HG03280 (cell line): Measurements from ENCODE around the gene DCP1B.

Experiments used
- ATAC-seq: cut with Tn5 transposase; IDR thresholded peaks from one replicate; pipeline ENCODE4 v1.9.1; 2021; ENCODE audit warnings: mild to moderate bottlenecking, moderate library complexity; ENCODE audit not compliant: unreplicated experiment

DCP1B gene

DNA sequence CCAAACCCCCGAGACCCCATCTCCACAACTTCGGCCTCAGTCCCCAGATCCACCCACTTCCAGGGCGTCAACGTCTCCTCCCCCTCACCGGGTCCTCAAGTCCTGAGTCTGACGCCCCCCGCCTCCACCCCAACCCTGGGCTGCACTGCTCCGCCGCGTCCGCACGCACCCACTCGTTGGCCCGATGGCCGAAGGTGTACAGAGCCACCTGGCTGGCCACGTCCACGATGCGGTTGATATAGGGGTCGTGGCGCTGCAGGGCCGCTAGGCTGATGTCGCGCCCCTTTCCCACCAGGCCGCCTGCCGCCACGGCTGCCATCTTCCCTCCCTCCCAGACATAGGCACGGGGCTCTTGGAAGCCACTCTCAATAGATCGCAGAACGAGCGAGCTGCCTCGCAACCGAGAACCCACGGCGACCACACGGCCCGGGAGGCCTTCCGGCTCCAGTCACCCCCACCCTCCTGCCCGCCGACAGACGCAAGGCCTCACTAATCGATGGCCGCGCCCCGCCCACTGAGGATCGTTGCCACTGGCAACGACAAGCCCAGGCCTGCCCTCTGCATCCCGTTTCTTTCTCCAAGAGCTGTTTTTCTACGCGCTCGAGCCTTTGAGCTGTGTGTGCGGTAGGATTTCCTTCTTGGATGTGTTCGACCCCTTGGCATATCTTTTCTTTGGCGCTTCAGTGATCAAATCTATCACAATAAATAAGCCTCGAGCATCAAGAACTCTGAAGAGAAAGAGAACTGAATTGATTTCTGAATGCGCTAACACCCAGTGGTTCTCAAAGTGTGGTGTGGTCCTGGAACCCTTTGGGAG is at the start of gene DCP1B:
Gene DCP1B, minus strand, starts transcription at position 345 of the 817 bp plus-strand sequence. Its CDS starts 26 bp downstream, at position 319.
- ATAC-seq, result peak; percentile 98

DNA sequence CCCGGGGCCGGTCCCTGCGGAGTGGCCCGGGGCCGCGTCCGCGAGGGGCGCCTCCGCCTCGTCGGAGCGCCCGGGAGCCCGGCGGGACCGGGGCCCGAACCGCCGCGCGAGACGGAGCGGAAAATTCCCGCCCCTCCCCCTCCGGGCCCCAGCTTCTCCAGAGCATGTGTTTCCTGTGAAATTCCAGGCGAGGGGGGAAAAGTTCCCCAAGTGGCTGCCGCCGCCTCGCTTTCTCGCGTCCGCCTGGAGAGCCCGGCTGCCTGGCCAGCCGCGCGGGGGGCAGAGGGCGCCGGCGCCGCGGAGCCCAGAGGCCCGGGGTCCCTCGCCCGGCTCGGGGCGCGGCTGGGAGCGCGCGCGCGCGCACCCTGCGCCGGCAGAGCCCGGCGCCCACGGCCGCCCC is 49.4 kb upstream of the DCP1B start:
- no peak for ATAC-seq

DNA sequence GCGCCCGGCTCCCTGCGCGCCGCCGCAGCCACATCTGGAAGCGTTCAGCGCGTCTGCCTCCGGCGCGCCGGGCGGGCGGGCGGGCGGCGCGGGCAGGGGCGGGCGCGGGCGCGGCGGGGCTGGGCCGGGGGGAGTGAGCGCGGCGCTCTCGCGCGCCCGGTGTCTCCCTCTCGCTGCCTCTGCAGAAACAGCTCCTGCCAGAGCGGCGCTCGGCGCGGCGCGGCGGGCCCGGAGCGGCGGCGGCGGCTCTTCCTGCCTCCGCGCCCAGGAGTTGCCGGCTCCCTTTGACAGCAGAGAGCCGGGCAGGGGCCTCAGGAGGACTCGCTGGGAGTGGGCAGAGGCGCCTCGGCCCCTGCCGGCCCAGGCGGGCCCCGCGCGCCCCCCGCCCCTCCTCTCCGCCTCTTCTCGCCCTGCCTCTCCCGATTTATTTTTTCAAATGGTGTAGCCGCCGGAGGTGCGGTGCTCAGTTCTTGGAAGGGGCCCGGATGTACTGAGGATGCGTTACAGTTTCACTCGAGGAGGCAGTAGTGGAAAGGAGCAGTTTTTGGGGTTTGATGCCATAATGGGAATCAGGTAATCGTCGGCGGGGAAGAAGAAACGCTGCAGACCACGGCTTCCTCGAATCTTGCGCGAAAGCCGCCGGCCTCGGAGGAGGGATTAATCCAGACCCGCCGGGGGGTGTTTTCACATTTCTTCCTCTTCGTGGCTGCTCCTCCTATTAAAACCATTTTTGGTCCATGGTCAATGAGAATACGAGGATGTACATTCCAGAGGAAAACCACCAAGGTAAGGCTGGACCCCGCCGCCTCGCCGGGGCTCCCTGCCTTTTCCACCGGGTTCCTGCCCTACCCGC is 48.8 kb upstream of the DCP1B start, which contains the start of gene CACNA1C:
Gene CACNA1C, plus strand, starts transcription at position 162 of the 853 bp plus-strand sequence. Its CDS starts 576 bp downstream, at position 738.
- ATAC-seq, result no peak

DNA sequence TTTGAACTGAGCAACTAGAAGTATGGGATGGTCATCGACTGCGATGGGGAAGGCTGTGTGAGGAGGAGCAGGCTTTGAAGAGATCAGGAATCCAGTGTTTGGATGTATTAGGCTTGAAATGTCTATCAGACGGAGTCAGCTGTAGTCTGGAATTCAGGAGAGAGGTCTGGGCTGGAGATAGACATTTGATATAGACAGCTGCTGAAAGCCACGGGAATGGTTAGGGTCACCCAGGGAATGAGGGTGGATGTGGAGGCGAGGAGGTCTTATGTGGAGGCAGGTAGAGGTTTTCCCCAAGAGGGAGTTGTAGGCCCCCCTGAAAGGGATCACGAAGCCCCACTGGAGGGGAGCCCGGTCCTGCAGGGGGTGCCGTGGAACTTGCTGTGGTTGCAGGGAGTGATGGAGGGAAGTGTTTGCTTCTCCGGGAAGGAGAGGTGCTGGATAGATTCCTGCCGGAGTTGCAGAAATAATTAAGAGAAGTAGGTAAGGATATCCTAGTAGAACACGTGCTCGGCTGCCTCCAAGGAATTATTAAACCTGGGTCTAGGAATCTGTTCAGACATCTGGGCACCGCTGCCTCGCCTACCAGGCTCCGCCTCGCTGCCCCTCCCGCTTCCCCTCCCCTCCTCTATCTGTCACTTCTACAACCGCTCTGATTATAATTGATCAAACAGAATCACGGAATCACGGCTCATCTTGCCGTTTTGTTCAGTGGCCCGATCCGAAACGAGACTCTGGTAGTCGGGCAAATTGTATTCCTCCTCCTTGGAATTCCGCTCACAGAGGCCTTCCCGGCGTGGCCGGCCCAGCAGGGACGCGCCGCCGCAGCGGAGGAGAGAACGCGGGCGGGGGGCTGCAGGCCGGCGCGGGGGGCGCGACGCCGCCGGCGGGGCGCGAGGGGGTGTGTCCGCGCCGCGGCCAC is 47.7 kb upstream of the DCP1B start:
- ATAC-seq, result no peak

DNA sequence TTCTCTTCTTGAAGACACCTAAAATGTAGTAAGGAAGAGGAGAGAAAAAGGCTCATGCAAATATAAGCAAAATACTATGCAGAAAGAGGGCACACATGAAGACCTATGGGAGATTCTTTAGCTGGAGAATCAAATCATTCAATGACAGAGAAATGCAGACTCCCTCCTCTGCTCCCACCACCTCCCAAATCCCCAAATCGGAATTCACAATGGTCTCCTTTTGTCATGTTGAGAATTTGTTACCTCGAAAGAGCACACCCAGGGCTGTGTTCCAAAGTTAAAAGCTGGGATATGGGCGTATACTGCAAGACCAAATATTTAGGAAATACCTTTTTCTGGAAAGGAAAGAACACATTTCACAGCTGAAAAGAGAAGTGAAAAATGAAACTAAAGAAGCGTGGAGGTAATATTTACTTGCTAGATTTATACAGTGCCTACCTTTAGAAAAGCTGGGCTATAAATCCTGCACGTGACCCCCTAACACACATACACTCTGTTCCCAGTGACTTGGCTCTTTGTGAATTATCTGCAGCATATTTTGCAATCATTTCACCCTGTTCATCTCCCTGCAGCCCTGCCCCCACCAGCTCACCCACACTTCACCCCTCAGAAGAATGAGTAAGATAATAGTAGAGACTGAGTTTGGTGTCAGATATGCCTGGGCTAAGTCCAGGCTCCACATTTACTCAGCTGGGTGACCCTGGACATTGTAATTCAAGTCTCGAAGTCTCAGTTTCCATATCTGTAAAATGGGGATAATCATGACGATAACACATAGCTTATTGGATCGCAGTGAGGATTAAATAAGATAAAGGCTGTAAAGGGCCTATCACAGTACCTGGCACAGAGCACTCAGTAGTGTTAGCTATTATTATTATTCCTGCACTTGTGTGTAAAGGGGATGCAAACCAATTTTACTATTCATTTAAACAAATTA is 45.6 kb upstream of the DCP1B start:
- ATAC-seq, result no peak

DNA sequence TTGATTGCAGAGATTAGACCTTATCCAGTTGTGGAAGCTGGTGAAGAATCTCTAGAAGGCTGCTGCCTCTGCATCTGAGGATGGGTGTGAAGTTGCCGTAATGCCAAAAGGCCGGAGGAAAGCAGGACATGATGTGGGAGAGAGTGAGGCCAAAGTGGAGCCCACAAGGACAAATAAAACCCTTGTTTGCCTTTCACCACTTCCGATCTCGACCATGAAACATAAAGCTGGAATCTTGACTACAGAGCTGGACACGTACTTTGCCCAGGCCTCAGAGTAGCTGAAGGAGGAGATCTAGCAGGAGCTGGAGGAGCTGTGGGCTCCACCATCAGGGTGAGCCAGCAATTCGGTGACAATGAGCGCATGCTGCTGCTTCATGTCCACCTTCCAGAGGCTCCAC is 43.5 kb upstream of the DCP1B start:
- no peak for ATAC-seq

DNA sequence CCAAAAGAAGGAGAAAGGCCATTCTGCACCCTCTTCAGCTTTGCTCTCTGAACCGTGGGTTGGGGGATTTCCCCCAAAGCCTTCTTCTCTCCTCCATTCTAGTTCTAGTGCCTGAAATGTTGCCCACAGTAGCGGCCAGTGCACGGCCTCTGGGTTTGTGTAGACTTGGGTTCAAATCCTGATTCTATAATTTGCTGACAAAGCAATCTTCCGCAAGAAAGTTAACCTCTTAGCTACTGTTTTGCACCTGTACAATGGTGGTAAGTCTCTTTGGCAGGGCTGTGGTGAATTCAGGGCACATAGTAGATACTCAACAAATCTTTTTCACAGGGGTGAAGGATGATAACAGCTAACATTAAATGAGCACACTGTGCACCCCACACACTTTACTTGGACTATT is 42.7 kb upstream of the DCP1B start:
- no peak for ATAC-seq

DNA sequence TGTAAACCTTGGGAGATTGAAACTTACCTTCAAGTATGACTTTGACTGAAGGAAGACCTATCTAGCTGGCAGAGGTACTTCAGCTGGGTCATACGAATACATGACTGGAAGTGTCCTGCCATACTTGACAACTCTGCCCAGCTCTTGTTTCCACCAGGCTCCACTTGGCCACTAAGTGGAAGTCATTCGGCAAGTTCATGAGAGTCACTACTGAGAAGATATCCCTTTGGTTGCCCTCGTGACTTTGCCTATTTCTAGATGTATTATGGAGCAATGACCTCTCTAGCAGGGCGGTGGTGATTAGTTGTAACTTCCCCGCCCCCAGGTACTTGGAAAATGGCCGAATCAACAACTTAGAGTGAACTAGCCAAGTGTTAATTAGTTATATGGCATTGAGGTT is 39.9 kb upstream of the DCP1B start:
- no peak for ATAC-seq

DNA sequence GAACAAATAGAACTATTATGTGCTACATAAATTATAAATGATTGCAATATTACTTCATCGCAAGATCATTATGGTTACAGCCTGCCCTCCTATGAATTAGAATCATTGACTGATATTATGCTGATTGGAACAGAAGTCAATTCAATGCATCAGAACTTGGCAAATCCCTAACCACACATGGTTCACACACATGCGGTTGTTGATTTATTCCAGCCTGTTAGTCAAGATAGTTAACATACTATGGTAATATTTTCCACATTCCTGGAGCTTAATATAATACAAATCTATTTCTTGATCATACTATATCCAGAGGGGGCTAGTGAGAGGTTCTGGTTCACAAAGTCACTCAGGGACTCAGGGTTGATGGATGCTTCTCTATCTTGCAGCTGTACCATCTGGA is 38.8 kb upstream of the DCP1B start:
- no peak for ATAC-seq

DNA sequence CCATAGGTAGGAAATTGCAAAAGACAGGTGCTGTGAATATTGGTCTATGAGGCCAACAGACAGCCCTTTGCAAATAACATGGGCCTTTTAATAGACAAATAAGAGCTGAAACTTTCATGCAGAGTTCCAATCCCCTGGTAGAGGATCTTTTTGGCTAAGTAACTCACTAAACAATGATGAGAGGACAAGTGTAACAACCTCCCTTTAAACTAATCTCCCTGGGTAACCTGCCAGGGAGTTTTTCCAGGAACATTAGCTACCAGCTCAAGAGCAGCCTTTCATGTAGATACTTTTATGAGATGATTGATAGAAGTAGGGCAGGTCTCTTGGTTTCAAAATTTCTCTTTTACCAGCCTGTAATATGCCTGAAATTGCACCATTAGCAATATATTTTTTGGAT is 34.8 kb upstream of the DCP1B start:
- no peak for ATAC-seq

DNA sequence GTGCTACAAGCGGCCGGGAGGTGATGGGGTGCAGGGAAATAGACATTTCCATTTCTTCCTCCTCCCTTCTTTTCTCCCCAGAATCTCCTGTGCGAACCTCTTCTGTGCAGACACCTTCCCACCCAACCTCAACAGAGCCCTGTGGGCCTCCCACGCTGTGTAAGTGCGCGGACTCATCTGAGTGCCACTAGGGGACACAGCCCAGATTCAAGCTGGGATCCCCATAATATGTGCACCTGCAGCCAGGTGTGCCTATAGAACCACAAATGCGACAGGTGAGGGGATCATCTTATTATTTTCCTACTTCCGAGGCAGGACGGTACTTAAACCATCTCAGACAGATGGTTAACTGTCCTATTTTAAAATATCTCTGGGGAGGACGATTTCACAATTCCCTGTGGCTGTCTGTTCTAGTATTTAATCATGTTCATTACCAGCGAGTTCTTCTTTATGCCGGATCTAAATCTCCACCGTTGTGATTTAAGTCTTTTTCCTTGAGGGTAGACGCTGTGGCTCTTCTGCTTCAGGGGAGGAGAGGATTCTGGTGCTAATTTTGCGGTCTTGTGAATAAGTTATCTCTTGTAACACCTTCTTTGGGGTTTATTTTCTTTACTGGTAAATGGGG is 31.3 kb upstream of the DCP1B start:
- ATAC-seq, result no peak

DNA sequence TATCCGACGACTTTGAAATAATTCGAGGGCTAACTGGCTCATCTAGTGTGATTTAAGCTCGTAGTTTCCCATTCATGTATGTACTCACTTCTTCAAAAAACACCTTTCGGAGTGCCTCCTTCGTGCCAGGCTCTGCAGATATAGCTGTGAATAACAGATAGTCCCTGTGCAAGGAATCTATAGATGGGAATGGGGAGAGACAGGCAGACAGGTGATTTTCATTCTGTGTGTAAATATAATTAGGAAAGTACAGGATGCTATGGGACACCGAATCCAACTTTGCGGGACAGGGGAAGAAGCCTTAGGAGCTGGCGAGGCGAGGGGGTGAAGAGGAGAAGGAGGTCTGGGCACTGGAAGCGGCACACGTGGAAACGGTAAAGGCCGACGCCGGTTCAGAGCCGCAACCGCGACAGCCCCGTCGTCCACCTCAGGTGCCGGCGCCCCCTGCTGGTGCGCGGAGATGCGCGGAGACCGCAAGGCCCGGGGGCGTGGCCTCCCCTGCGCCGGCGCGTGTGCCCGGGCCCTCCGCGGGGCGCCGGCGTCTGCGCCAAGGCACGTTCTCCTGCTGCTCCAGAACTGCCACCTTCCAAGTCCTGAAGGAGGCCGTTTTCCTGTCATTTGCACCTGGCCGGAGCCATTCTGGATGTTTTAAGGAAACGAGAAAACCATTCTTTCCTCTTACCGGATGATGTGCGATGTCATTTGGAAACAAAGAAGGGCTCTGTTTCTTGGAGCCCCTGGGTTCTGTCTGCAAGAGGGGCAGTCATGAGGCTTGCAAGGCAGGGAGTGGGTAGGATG is 30.6 kb upstream of the DCP1B start:
- ATAC-seq, result peak; percentile 90

DNA sequence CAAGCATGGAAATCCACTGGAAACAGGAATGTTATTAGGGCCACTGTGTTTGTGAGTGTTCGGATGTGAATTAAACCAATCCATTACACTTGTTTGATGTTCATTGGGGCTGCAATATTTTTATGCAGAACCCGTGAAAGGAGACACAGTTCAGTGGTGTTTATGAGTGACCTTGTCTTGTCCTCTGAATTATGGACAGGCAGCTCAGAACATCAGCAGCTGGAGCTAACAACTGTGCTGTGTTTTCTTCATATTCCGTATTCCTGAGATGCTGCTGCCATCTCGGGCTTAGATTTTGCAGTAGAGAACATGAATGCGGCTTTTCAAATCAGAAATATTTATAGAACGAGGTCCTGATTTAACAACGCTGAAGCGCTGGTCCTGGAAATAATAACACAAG is 28.2 kb upstream of the DCP1B start:
- ATAC-seq, result no peak

DNA sequence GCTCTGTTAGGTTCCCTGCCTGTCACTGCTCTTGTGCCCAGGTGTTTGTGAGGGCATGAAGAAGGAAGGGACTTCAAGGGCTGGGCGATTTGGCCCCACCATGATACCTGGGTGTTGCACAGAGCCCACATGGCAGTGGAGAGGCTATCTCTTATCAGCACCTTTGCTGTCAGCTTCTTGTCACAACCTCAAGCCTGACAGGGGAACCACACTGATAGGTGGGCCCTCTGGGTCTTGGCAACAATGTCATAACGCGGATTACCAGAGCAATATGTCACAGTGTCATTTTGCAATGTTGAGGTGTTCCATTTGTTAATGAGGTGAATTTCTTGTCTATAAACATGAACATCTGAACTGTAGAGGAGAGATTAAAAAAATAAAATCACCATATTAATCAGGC is 25.6 kb upstream of the DCP1B start:
- ATAC-seq, result no peak

DNA sequence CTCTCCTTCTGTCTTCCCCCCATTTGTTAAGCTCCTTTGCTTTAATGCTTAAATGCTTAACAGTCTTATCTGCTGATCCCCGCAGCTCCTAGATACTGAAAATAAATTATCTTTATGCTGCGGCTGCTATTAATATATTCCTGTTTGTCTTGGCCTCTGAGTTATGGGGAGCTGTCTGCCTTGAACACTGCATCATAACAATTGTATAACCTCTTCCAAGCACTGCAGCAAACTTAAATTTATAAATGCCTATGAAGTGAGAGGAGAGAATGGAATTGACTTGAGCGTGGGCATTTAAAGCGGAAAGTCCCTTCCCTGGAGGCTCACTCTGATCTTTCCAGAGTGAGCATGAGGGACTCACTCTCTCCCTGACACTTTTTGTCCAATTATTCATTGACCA is 23.1 kb upstream of the DCP1B start:
- ATAC-seq, result no peak

DNA sequence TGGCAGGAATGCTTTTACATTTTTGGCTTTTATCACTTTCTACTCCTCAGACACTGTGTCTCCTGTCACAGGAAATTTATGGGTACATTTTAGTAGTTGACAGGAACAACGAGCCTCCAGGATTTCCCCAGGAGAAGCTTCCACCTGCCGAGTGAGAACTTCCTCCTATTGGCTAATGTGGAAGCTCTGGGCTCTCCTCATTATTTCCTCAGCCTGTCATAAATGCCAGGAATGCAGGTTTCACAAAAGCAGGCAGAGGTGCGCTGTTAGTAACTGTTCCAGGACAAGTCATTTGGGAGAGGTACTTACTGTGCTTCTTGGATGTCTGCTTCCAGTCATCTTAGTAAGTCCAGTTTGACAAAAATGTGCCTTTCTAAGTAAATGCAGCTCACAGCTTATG is 19.1 kb upstream of the DCP1B start:
- ATAC-seq, result no peak

DNA sequence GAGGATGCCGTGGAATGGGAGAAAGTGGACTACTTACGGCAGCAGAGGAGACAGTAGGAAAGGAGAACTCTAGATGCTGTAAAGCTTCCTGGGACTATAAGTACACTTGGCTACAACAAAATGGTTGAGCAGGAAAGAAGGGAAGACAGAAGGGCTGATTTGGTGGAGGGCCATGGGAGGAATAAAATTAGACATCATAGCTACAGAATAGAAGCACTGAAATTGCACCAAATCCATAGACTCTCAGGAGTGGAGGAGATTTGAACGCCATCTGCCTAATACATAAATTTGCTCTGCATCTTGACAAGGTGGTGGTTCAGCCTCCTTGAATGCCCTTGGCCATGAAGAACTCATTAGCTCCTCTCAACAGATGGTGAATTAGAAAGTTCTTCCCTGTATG is 16.3 kb upstream of the DCP1B start:
- no peak for ATAC-seq

DNA sequence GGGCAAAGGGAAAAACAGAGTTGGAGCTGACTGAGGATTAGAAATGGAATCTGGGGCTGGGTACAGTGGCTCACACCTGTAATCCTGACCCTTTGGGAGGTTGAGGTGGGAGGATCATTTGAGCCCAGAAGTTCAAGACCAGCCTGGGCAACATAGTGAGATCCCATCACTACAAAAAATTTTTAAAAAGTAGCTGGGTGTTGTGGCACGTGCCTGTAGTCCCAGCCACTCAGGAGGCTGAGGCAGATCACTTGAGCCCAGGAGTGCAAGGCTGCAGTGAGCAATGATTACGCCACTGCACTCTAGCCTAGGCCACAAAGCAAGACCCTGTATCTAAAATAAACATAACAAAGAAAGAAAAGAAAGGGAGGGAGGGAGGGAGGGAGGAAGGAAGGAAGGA is 14.9 kb upstream of the DCP1B start:
- ATAC-seq, result no peak

DNA sequence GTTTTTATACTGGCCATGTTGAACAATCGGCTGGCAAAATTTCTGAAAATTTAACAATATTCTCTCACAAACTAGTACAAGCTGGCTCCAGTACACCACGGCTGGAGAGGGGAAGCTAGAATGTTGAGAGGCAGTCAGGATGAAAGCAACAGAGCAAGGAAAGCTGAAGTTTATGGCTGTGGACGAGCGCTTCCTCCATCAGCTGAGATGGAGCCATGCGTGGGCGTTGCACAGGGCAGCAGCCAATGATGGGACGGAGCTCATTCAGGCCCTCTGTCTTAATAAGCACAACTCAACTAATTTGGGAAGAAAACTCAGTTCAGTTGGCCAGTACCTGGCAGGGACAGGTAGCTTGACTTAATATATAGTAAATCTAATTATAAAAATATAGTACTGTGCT is 14.1 kb upstream of the DCP1B start:
- no peak for ATAC-seq
